GM23338 (cell line): ENCODE results near the gene PLA2R1.

Source experiments
- CTCF ChIP-seq, 2 experiments: fragments of 200-600 bp in 1 of 2; sonication (generic) in 1 of 2; conservative IDR thresholded peaks; 2 replicates each; pipeline versions ENCODE4 v1.5.1 to v1.6.1; 2016 to 2017; ENCODE audit warnings: antibody characterized with exemption in 2 of 2, low read depth in 2 of 2, mild to moderate bottlenecking in 2 of 2, moderate library complexity in 1 of 2
- EZH2phosphoT487 ChIP-seq: fragments of 200-600 bp; sonication (generic); IDR thresholded peaks from one replicate; pipeline ENCODE4 v1.8.1; 2018; ENCODE audit warnings: antibody characterized with exemption; ENCODE audit not compliant: unreplicated experiment
- JUNB ChIP-seq: IDR thresholded peaks from one replicate; pipeline ENCODE4 v1.6.1; 2016; ENCODE audit warnings: antibody characterized with exemption; ENCODE audit not compliant: unreplicated experiment
- POLR2AphosphoS5 ChIP-seq: IDR thresholded peaks from 2 replicates; pipeline ENCODE4 v1.6.1; 2016; ENCODE audit warnings: antibody characterized with exemption, low read depth
- REST ChIP-seq: IDR thresholded peaks from one replicate; pipeline ENCODE4 v1.6.1; 2018; ENCODE audit warnings: antibody characterized with exemption; ENCODE audit not compliant: unreplicated experiment
- ZNF114 ChIP-seq: fragments of 250-450 bp; sonication (Bioruptor Pico); IDR thresholded peaks from 2 replicates; pipeline ENCODE4 v1.5.0; 2020; ENCODE audit warnings: mild to moderate bottlenecking, moderate library complexity

- TF ChIP-seq EZH2phosphoT487 (no peak), REST (no peak), POLR2AphosphoS5 (no peak), ZNF114 (no peak), CTCF (conservative IDR thresholded peaks at IDR 0.05; ENCODE audit: low read depth in 2 of 2) (no peak), JUNB (no peak)
Observed at GRCh38 chr2:160052531-160052930, 9.9 kb downstream of the PLA2R1 start.
